HepG2 (cell line): Measurements from ENCODE around the gene ZNFX1. TPM values are rescaled to one million over a fixed set of nuclear protein-coding genes. Genes with fewer than 3 reads are reported as not detected.

ENCODE experiments used
- DPF2 ChIP-seq: sonication (generic); formaldehyde crosslinking; IDR thresholded peaks from 2 replicates; pipeline ENCODE4 v1.4.0; 2020; ENCODE audit warnings: mild to moderate bottlenecking, low read depth, missing genetic modification reagents, borderline replicate concordance
- HMG20B ChIP-seq: conservative IDR thresholded peaks from 2 replicates; pipeline ENCODE4 v1.6.1; 2016; ENCODE audit warnings: missing genetic modification reagents, missing compliant biosample characterization
- JUN ChIP-seq: sonication (generic); formaldehyde crosslinking; IDR thresholded peaks from 2 replicates; pipeline ENCODE4 v1.4.0; 2020; ENCODE audit warnings: mild to moderate bottlenecking, missing genetic modification reagents
- KAT8 ChIP-seq: IDR thresholded peaks from 2 replicates; pipeline ENCODE4 v1.6.1; 2016; ENCODE audit warnings: missing genetic modification reagents, missing compliant biosample characterization
- KLF13 ChIP-seq: sonication (generic); formaldehyde crosslinking; IDR thresholded peaks from 2 replicates; pipeline ENCODE4 v1.4.0; 2020; ENCODE audit warnings: mild to moderate bottlenecking, missing genetic modification reagents
- RAD21 ChIP-seq: fragments of 450-650 bp; formaldehyde crosslinking; IDR thresholded peaks from 2 replicates; pipeline ENCODE4 v1.5.0; 2020; ENCODE audit warnings: mild to moderate bottlenecking
- RXRA ChIP-seq: sonication (generic); formaldehyde crosslinking; IDR thresholded peaks from 2 replicates; pipeline ENCODE4 v1.5.1; 2020; ENCODE audit warnings: missing genetic modification reagents
- SMAD3 ChIP-seq: sonication (generic); formaldehyde crosslinking; IDR thresholded peaks from 2 replicates; pipeline ENCODE4 v1.4.0; 2020; ENCODE audit warnings: missing genetic modification reagents
- SRSF9 ChIP-seq: fragments of 200-400 bp; formaldehyde crosslinking; IDR thresholded peaks from 2 replicates; pipeline ENCODE4 v1.6.1; 2018; ENCODE audit warnings: borderline replicate concordance, mild to moderate bottlenecking, low read depth, low read length; ENCODE audit not compliant: insufficient read depth, poor library complexity, severe bottlenecking
- TCF7L2 ChIP-seq: IDR thresholded peaks from 2 replicates; pipeline ENCODE4 v1.6.1; 2011; ENCODE audit warnings: mild to moderate bottlenecking, low read depth, low read length, moderate library complexity
- THAP11 ChIP-seq: IDR thresholded peaks from 2 replicates; pipeline ENCODE4 v1.6.1; 2016; ENCODE audit warnings: missing biosample characterization, missing genetic modification reagents
- TRIM24 ChIP-seq: sonication (generic); formaldehyde crosslinking; IDR thresholded peaks from 2 replicates; pipeline ENCODE4 v1.8.0; 2022; ENCODE audit warnings: mild to moderate bottlenecking, missing genetic modification reagents
- USF2 ChIP-seq, 2 experiments: sonication (generic) in 1 of 2; formaldehyde crosslinking in 1 of 2; IDR thresholded peaks; 2 replicates each; pipeline versions ENCODE4 v1.5.1 to v1.6.1; 2011 to 2020; ENCODE audit warnings: borderline replicate concordance in 1 of 2, low read depth in 1 of 2, low read length in 1 of 2, mild to moderate bottlenecking in 1 of 2, missing genetic modification reagents in 1 of 2, moderate library complexity in 1 of 2
- ZEB1 ChIP-seq: IDR thresholded peaks from 2 replicates; pipeline ENCODE4 v1.6.1; 2012; ENCODE audit warnings: mild to moderate bottlenecking, low read depth, inconsistent platforms; ENCODE audit not compliant: insufficient replicate concordance
- ZFP37 ChIP-seq: sonication (generic); formaldehyde crosslinking; IDR thresholded peaks from 2 replicates; pipeline ENCODE4 v1.4.0; 2020; ENCODE audit warnings: missing genetic modification reagents, borderline replicate concordance
- ZMYM2 ChIP-seq: sonication (generic); formaldehyde crosslinking; IDR thresholded peaks from 2 replicates; pipeline ENCODE4 v1.8.0; 2022; ENCODE audit warnings: mild to moderate bottlenecking, missing genetic modification reagents
- ZNF326 ChIP-seq: sonication (generic); formaldehyde crosslinking; IDR thresholded peaks from 2 replicates; pipeline ENCODE4 v1.4.0; 2020; ENCODE audit warnings: missing genetic modification reagents, borderline replicate concordance
- ZNF646 ChIP-seq: sonication (generic); formaldehyde crosslinking; IDR thresholded peaks from 2 replicates; pipeline ENCODE4 v1.9.0; 2021; ENCODE audit warnings: mild to moderate bottlenecking, missing genetic modification reagents
- ZNF670 ChIP-seq: sonication (generic); formaldehyde crosslinking; IDR thresholded peaks from 2 replicates; pipeline ENCODE4 v1.8.0; 2022; ENCODE audit warnings: mild to moderate bottlenecking, missing genetic modification reagents, borderline replicate concordance
- ZNF678 ChIP-seq: sonication (generic); formaldehyde crosslinking; IDR thresholded peaks from 2 replicates; pipeline ENCODE4 v1.4.0; 2020; ENCODE audit warnings: mild to moderate bottlenecking, missing genetic modification reagents
- polyA plus RNA-seq, 8 experiments: library from polyadenylated mRNA; depleted of rRNA in 3 of 8; stranded (reverse) in 7 of 8; unstranded in 1 of 8; fragments of >200 nt; fragmentation: Illumina TruSeq in 4 of 8; extraction: Trizol in 4 of 8; gene quantifications; 2 replicates each; pipeline versions ENCODE4 v1.2.1 to v1.2.3, GENCODE V29; 2011 to 2016; ENCODE audit warnings: low read depth in 4 of 8, missing spikeins in 1 of 8, mixed read lengths in 1 of 8; ENCODE audit not compliant: insufficient read depth in 1 of 8
- total RNA-seq, 5 experiments: library from RNA; depleted of rRNA; stranded (reverse); fragments of >200 nt; fragmentation: Illumina TruSeq; extraction: Trizol; gene quantifications; 2 replicates each; pipeline ENCODE4 v1.2.3, GENCODE V29; 2016; ENCODE audit warnings: low read depth in 1 of 5

Gene ZNFX1
- total and polyA plus RNA-seq, 2 of the 13 experiments (the other 11 are each of a cell fraction or from before 2014, with no cell fraction given): 2.9 to 11.1 TPM

- no peak for TF ChIP-seq SRSF9
- TF ChIP-seq ZNF670 (CRISPR knock-in tag): peak; percentile 96
- TF ChIP-seq THAP11: peak; percentile 99
- 0 out of 2 replicates have a peak, but pooled peaks have one; percentile 29 for TF ChIP-seq ZMYM2
- TF ChIP-seq JUN (CRISPR knock-in tag): peak; percentile 84
- peak; percentile 88 for TF ChIP-seq HMG20B (CRISPR knock-in tag)
- TF ChIP-seq TCF7L2: no peak
- TF ChIP-seq KAT8 (CRISPR knock-in tag): peak; percentile 93
- peak; percentile 32; the same call in 1 of the 2 replicates for TF ChIP-seq TRIM24
- TF ChIP-seq RXRA (CRISPR knock-in tag): peak; percentile 86
- peak; percentile 88 for TF ChIP-seq ZEB1
- 0 out of 2 replicates have a peak, but pooled peaks have one; percentile 67 for TF ChIP-seq ZNF326 (CRISPR knock-in tag)
- TF ChIP-seq RAD21 (CRISPR knock-in tag): peak; percentile 75
- TF ChIP-seq KLF13 (CRISPR knock-in tag): no peak
- TF ChIP-seq SMAD3: peak; percentile 98
- no peak for TF ChIP-seq USF2 (IDR thresholded peaks at IDR 0.05; ENCODE audit: low read depth, low read length)
- TF ChIP-seq USF2 (CRISPR knock-in tag; IDR thresholded peaks at IDR 0.05; ENCODE audit: borderline replicate concordance): no peak; the same call in 1 of the 2 replicates
- TF ChIP-seq ZFP37 (CRISPR knock-in tag): peak; percentile 89
- peak; percentile 96 for TF ChIP-seq ZNF678
- peak; percentile 57; the same call in 1 of the 2 replicates for TF ChIP-seq ZNF646 (CRISPR knock-in tag)
- TF ChIP-seq DPF2 (CRISPR knock-in tag): peak; percentile 40
These were observed at the start of gene ZNFX1 (continued) for GRCh38 chr20:49278036-49278817.
